ENCODE results near the gene NKTR.

DNA sequence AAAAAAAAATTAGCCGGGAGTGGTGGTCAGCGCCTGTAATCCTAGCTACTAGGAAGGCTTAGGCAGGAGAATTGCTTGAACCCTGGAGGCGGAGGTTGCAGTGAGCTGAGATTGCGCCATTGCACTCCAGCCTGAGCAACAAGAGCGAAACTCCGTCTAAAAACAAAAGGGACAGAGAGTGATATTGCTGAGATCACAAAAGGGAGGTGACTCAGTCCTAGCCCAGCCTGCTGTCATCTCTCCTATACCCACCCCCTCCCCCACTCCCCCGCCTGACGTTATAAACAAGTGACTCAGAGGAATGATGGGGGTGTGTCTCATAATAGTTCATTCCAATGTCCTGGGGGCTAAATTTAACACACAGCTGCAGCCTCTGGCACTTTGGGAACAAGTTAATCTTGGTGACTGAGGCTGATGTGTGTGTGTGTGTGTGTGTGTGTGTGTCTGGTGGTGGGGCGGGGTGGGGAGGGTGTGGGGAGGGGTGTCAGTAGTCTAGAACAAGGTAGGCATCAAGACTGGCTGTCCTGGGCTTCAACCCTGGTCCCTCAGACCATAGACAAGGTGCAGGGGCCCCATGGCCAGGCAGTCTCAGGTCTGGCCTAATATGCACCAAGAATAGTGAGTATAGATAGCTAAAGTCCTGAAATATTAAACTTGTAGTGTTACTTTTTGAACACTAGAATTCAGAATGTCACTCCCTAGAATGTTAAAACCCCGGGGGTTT is 83.6 kb downstream of the NKTR start:
- TF ChIP-seq, protein P1, sequence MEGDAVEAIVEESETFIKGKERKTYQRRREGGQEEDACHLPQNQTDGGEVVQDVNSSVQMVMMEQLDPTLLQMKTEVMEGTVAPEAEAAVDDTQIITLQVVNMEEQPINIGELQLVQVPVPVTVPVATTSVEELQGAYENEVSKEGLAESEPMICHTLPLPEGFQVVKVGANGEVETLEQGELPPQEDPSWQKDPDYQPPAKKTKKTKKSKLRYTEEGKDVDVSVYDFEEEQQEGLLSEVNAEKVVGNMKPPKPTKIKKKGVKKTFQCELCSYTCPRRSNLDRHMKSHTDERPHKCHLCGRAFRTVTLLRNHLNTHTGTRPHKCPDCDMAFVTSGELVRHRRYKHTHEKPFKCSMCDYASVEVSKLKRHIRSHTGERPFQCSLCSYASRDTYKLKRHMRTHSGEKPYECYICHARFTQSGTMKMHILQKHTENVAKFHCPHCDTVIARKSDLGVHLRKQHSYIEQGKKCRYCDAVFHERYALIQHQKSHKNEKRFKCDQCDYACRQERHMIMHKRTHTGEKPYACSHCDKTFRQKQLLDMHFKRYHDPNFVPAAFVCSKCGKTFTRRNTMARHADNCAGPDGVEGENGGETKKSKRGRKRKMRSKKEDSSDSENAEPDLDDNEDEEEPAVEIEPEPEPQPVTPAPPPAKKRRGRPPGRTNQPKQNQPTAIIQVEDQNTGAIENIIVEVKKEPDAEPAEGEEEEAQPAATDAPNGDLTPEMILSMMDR (IDR thresholded peaks at IDR 0.05), result no peak
- TF ChIP-seq POLR2A (IDR thresholded peaks at IDR 0.05), result no peak

Data from testis (tissue), 2 donors.